HUDEP-2 (cell line): ENCODE data around the gene SURF6.
A peak's percentile ranks its signal among the peaks of the same experiment; 100 is the strongest.

ENCODE experiments used
- DNase-seq, 76 experiments: peaks; one replicate each; lab custom pipeline; 2025; ENCODE audit not compliant: unreplicated experiment in 76 of 76; lab: John Stamatoyannopoulos, UW

Gene SURF6

GRCh38 chr9:133368249-133368881 is 32.4 kb upstream of the SURF6 start:
- no peak for DNase-seq

- DNase-seq: no peak
Observed at GRCh38 chr9:133367778-133368177, 31.8 kb upstream of the SURF6 start.

- no peak for DNase-seq
Observed at GRCh38 chr9:133367221-133367620, 31.2 kb upstream of the SURF6 start.

GRCh38 chr9:133366435-133366834 is 30.4 kb upstream of the SURF6 start:
- no peak for DNase-seq

- peak in 2 of 76 experiments; percentile 12 to 14 for DNase-seq
Observed at GRCh38 chr9:133362359-133363044, 26.5 kb upstream of the SURF6 start.

GRCh38 chr9:133361507-133362092 is 25.6 kb upstream of the SURF6 start:
- no peak for DNase-seq

GRCh38 chr9:133360400-133361393 is 24.7 kb upstream of the SURF6 start:
- DNase-seq: peak in 6 of 76 experiments; percentile 6 to 34 (median 22)

GRCh38 chr9:133359399-133360175 is 23.6 kb upstream of the SURF6 start:
- DNase-seq: peak in 71 of 76 experiments; percentile 27 to 83 (median 62)

GRCh38 chr9:133357656-133358055 is 21.7 kb upstream of the SURF6 start:
- DNase-seq: no peak

- peak in 71 of 76 experiments; percentile 13 to 92 (median 72) for DNase-seq
Observed at GRCh38 chr9:133356391-133357091, 20.6 kb upstream of the SURF6 start, which contains the start of the genes SURF1 and SURF2. TSS of gene SURF1 (minus strand) at chr9:133356487. CDS start at chr9:133356453, 34 bp downstream. TSS of gene SURF2 (plus strand) at chr9:133356550. CDS start at chr9:133356593, 43 bp downstream.

GRCh38 chr9:133355881-133356357 is 19.9 kb upstream of the SURF6 start:
- peak in 4 of 76 experiments; percentile 34 to 47 (median 44) for DNase-seq

GRCh38 chr9:133354766-133355165 is 18.8 kb upstream of the SURF6 start:
- DNase-seq: no peak

- no peak for DNase-seq
Observed at GRCh38 chr9:133353548-133353947, 17.6 kb upstream of the SURF6 start.

GRCh38 chr9:133352635-133353340 is 16.8 kb upstream of the SURF6 start:
- peak in 2 of 76 experiments; percentile 12 to 13 for DNase-seq

- peak in 70 of 76 experiments; percentile 8 to 81 (median 56) for DNase-seq
Observed at GRCh38 chr9:133351908-133352634, 16.1 kb upstream of the SURF6 start.

GRCh38 chr9:133351526-133351907 is 15.5 kb upstream of the SURF6 start:
- no peak for DNase-seq

GRCh38 chr9:133349965-133350616 is 14.1 kb upstream of the SURF6 start:
- DNase-seq: no peak
